GM12878 (cell line): ENCODE results near the gene ACP3.

Source experiments
- BCL11A ChIP-seq: IDR thresholded peaks from 2 replicates; pipeline ENCODE4 v1.6.1; 2011; ENCODE audit warnings: low read depth, low read length
- EP300 ChIP-seq, 2 experiments: fragments of 150-350 bp in 1 of 2; IDR thresholded peaks; 2 replicates each; pipeline ENCODE4 v1.6.1; 2011 to 2012; ENCODE audit warnings: low read depth in 2 of 2, low read length in 2 of 2, borderline replicate concordance in 1 of 2, improper control_type of control experiment in 1 of 2, inconsistent platforms in 1 of 2; ENCODE audit not compliant: control insufficient read depth in 1 of 2
- MYC ChIP-seq: IDR thresholded peaks from 2 replicates; pipeline ENCODE4 v1.6.1; 2011; ENCODE audit warnings: mild to moderate bottlenecking, low read length, moderate library complexity, inconsistent platforms; ENCODE audit not compliant: insufficient read depth, insufficient replicate concordance, insufficient read length, severe bottlenecking
- NFIC ChIP-seq: IDR thresholded peaks from 2 replicates; pipeline ENCODE4 v1.6.1; 2012; ENCODE audit warnings: low read depth, mild to moderate bottlenecking, inconsistent platforms, low read length, moderate library complexity
- RCOR1 ChIP-seq: conservative IDR thresholded peaks from 2 replicates; pipeline ENCODE4 v1.6.1; 2012; ENCODE audit warnings: low read depth, low read length, improper control_type of control experiment
- TBL1XR1 ChIP-seq: IDR thresholded peaks from 2 replicates; pipeline ENCODE4 v1.6.1; 2012; ENCODE audit warnings: low read depth, low read length, improper control_type of control experiment
- TCF7 ChIP-seq: IDR thresholded peaks from 2 replicates; pipeline ENCODE4 v1.6.1; 2014; ENCODE audit warnings: antibody characterized with exemption, borderline replicate concordance
- YY1 ChIP-seq: IDR thresholded peaks from 2 replicates; pipeline ENCODE4 v1.6.1; 2011; ENCODE audit warnings: low read depth, mild to moderate bottlenecking, low read length
- TF ChIP-seq, protein P1 (sequence below): IDR thresholded peaks from 2 replicates; pipeline ENCODE4 v1.6.1; 2012; ENCODE audit warnings: low read depth, low read length, improper control_type of control experiment
- TF ChIP-seq, protein P2 (sequence below), 3 experiments: IDR thresholded peaks in 2 of 3; conservative IDR thresholded peaks in 1 of 3; 2 replicates each; pipeline ENCODE4 v1.5.1; 2011; ENCODE audit warnings: low read depth in 3 of 3, low read length in 3 of 3, mild to moderate bottlenecking in 3 of 3, control low read depth in 2 of 3, moderate library complexity in 2 of 3, inconsistent platforms in 1 of 3, mixed read lengths in 1 of 3; ENCODE audit not compliant: control insufficient read depth in 2 of 3, insufficient read depth in 1 of 3; ENCODE audit errors: extremely low read depth in 1 of 3

DNA sequence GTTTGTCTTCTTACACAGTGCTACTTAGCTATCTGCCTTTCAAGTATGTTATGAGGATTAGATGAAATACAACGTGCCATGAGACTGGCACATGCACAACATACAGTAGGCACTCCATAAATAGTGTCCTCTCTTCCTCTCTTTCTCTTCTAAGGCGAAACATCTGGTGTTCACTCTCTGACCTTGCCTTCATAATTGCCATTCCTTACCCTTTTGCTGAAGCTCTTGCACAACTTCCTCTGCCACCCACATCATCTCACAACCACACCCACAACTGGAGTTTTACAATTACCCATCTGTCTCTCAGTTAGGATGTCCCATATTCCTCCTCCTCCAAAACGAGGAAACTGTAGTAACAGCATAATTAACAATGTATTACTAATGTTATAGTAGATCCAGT is 26.4 kb upstream of the ACP3 start:
- TF ChIP-seq, protein P1, sequence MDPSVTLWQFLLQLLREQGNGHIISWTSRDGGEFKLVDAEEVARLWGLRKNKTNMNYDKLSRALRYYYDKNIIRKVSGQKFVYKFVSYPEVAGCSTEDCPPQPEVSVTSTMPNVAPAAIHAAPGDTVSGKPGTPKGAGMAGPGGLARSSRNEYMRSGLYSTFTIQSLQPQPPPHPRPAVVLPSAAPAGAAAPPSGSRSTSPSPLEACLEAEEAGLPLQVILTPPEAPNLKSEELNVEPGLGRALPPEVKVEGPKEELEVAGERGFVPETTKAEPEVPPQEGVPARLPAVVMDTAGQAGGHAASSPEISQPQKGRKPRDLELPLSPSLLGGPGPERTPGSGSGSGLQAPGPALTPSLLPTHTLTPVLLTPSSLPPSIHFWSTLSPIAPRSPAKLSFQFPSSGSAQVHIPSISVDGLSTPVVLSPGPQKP, result no peak
- TF ChIP-seq YY1 (no peak), EP300 (IDR thresholded peaks at IDR 0.05; ENCODE audit: borderline replicate concordance in 1 of 2, control insufficient read depth in 1 of 2, low read depth in 2 of 2, low read length in 2 of 2) (no peak), TBL1XR1 (no peak), BCL11A (no peak), NFIC (no peak), TCF7 (no peak), MYC (no peak), RCOR1 (no peak)
- TF ChIP-seq, protein P2, sequence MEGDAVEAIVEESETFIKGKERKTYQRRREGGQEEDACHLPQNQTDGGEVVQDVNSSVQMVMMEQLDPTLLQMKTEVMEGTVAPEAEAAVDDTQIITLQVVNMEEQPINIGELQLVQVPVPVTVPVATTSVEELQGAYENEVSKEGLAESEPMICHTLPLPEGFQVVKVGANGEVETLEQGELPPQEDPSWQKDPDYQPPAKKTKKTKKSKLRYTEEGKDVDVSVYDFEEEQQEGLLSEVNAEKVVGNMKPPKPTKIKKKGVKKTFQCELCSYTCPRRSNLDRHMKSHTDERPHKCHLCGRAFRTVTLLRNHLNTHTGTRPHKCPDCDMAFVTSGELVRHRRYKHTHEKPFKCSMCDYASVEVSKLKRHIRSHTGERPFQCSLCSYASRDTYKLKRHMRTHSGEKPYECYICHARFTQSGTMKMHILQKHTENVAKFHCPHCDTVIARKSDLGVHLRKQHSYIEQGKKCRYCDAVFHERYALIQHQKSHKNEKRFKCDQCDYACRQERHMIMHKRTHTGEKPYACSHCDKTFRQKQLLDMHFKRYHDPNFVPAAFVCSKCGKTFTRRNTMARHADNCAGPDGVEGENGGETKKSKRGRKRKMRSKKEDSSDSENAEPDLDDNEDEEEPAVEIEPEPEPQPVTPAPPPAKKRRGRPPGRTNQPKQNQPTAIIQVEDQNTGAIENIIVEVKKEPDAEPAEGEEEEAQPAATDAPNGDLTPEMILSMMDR (IDR thresholded peaks at IDR 0.05 in 2 of 3, conservative IDR thresholded peaks at IDR 0.05 in 1 of 3; ENCODE audit: control insufficient read depth in 2 of 3, extremely low read depth in 1 of 3, insufficient read depth in 1 of 3, low read depth in 3 of 3, low read length in 3 of 3), result no peak
